NCI-H1092 treated with DMSO at 0.1 percent for 48 hours (cell line): Measurements from ENCODE around the gene CYB561D2.

ENCODE experiments used
- DNase-seq: peaks from one replicate; lab custom pipeline; 2025; lab: John Stamatoyannopoulos, UW

CYB561D2 gene

DNA sequence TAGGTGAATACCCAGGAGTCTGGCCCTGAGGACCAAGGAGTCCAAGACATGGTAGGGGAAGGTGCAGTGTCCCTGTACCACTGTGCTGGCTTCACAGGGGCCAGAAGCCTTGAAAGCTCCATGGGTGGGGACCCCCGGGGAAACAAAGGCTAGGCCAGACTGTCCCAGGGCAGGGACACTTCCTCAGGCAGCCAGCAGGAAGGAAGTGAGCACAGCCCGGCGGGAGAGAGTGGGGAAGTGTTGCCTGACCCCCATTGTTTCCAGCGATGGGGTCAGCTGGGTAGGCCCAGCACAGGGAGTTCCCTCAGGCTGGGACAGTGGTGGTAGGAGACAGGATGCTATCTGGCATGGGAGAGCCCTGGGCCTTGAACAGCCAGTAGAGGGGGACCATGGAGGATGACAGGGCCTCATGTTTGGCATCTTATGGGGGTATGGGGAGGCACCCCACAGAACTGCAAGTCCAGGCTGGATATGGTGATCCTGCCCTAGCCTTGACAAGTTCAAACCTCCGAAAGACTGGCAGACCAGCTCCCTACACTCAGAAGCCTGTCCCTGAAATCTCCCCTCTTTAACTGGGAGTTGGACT is 27.0 kb upstream of the CYB561D2 start:
- no peak for DNase-seq

DNA sequence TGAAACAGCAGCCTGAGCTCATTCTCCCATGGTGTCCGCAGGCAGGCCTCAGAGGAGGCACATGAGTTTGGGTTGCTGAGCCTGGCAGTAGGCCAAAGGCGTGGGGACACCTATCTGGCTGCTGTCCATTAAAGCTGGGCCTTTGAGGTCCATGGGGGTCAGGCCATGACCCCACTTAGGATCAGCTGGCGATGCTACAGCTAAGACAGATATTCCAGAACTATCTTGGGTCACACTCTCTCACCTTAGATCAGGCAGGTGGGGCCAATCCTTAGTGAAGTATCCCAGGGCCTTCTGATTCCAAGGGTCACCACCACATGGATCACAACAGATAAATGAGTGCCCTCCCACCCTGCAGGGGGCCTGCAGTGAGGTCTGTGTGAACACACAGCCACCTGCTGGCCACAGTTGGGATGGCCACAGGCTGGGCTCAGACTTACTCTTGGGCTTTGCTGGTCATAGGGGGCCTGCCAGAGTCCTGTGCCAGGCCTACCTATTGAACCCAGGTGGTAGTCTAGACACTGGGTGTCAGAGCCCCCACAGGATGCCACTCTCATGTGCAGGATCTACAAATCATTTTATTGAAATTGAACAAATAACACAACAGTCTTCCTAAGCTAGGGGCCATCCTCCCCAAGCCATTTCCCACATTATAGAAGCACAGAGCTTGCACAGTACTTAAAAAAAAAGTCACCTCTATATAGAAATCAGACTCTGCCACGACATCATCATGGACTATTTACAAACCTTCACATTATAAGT is 26.1 kb upstream of the CYB561D2 start:
- peak; percentile 42 for DNase-seq

DNA sequence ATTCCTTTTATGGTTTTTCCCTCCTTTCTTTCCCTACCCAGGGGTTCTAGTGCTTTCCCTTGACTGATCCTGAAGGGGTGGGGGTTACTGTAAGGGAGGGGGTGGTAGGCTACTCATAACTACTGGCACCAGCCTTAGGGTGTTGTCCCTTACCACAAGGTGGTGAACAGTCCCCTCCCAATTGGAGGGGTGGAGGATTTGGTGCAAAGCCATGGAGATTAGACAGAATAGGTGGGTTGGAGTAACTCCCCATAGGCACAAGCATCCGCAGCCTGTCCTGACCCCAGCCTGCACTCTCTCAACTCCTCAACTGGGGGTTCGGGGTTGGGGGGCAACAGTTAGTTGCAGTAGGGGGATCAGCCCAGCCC is 25.6 kb upstream of the CYB561D2 start:
- no peak for DNase-seq

DNA sequence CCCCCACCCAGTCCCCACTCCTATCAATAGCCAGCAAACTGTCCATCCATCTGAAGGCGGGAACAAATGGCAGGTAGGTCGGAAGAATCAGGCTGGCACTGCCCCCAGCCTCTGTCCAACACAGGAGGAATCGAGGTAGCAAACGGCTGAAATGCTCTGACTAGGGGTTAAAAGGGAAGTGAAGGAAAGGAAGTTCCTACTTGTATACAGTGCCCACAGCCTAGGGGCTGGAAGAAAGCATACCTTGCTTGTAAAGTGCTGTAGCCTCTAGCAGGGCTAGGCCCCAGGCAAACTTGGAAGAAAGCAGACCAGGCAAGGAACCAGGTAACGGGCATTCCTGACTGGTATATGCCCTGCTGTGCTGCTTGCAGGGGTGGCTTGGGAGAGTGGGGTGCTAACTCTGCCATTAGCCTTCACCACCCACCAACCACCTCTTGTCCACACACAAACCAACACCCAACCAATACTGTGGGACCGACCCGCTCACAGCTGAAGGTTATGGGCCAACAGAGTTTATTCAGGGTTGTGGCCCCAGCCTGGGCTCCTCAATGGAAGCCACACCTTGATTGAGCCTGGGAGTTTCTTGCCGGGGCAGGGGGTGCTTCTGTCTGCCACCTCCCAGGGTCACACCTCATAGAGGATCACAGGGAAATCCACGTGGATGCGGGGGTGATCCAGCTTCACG is 25.0 kb upstream of the CYB561D2 start:
- no peak for DNase-seq

DNA sequence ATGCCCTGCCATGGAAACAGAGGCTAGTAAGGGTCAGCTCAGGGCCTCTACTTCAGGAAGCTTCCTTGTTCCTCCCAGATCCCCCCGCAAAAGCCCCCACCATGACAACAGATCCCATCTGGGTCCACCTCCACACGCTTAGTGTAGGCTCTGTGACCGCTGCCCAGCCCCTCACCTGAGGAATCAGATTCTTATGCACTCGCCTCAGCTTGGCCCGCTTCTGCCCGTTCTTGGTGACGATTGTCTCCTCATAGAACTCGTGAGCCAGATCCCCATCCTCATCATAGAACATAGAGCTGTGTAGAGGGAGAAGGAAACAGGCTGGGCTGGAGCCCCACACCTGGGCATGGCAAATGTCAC is 24.5 kb upstream of the CYB561D2 start:
- DNase-seq: no peak

DNA sequence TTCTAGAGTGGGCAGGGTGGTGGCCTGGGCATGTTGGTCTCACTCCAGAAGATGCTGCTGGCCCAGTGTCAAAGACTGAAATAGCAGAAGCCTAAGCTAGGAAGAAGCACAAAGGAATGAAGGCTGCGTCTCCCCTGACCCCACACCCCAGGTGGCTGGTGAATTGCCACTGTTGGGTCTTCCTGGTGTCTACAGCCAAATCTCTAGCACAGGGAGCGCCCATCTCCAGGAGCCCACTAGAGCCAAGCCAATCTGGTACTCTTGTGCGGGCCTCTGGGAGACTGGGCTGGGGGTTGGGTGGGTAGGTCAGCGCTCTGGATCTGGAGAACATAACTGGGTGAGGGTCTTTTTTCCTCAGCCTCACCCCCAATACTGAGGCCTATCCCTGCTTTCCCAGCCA is 23.5 kb upstream of the CYB561D2 start:
- no peak for DNase-seq

DNA sequence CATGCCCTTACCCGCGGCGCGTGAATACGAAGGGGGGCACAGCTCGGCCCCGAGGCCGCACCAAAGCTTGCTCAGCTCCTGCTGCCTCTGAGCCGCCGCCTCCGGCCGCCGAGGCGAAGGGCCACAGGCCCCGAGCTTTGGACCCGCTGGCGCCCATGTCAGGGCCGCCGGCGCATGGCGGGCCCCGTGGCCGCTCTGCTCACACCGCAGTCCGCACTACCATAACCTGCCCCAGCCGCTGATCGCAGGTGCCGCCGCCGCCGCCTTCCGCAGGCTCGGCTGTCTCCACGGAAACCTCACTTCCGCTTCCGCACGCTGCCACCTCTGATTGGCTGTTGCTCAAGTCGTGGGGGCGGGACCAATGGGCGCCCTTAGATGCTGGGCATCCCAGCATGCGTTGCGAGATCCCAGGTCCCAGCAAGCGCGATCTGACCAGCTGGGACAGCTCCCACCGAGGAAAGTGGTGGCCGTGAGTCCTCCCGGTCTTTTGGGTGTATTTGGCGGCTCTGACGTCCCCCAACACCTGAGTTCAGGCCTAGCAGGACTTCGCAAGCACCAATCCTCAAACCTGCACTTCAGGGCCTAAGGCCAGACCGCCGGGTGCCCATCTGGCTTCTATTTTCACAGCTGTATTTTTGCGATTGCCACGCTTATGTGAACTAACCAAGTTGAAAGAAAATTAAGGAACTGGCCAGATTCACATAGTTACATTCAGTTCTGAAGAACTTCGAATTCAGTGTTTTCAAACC is 22.5 kb upstream of the CYB561D2 start, which contains the start of gene TUSC2:
TSS of gene TUSC2 (minus strand) at position 281 of the 749 bp plus-strand sequence. CDS start at position 157, 124 bp downstream.
- peak; percentile 89 for DNase-seq

DNA sequence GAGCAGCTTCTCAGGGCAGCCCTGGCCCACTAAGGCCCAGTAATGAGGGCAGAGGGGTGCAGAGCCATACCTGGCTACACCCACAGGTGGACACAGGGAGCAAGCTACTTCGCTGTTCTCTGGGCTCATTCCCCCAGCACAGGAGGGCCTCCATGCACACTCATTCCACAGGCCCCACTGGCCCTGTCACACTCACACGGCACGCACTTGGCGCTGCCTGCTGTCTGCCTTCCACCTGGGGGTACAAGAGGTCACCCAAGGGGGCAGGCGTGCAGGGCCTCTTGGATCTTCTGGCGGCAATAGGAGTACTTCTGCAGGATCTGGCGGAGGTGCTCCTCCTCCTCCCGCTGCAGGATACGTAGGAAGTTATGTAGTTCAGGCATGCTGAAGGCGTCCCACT is 20.3 kb upstream of the CYB561D2 start:
- DNase-seq: no peak

DNA sequence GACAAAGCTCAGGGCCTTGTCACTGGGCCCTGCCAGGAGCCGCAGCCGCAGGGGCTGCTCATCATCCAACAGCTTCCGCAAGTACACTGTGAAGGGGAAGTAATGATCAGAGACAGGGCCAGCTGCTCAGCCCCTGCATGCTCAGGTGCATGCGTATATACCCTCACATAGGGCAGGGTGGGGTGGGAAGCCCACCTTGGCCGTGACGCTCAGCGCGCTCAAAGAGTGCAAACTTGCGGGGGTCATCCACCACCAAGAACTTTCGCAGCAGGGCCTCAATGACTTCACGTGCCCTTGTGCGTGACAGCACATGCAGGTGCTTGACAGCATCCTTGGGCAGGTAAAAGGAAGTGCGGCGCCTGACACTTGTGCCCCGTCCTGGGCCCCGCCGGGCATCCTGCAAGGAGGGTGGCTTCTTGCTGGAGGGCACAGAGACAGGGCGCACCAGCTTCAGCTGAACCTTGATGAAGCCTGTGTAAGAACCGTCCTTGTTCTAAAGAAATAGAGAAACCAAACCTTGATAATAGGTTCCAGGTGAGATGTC is 19.2 kb upstream of the CYB561D2 start:
- no peak for DNase-seq

DNA sequence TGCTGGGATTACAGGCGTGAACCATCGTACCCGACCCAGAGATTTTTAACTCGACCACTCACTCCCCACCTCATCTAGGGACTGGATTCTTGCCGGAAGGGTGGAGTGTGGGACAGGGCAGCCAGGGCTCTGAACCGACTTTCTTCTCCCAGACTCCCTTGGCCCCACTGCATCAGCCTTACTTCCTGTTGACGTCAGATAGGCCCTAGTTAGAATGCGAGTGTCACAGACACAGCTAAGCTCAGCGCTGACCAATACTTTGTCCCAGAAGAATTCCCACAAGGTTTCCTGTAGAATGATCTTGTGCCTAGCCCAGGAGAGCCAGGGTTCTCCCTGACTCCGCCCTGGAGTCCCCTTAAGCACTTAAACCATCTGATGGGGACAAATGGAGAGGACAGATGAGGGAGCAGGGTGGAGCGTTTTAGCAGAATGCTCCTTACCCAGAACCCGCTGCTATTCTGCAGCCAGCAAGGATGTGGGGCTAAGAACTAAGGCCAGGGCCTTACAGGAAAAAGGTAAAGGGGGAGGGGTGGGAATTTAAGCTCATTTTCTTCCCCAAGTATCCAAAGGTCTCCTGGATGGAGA is 16.8 kb upstream of the CYB561D2 start:
- no peak for DNase-seq

DNA sequence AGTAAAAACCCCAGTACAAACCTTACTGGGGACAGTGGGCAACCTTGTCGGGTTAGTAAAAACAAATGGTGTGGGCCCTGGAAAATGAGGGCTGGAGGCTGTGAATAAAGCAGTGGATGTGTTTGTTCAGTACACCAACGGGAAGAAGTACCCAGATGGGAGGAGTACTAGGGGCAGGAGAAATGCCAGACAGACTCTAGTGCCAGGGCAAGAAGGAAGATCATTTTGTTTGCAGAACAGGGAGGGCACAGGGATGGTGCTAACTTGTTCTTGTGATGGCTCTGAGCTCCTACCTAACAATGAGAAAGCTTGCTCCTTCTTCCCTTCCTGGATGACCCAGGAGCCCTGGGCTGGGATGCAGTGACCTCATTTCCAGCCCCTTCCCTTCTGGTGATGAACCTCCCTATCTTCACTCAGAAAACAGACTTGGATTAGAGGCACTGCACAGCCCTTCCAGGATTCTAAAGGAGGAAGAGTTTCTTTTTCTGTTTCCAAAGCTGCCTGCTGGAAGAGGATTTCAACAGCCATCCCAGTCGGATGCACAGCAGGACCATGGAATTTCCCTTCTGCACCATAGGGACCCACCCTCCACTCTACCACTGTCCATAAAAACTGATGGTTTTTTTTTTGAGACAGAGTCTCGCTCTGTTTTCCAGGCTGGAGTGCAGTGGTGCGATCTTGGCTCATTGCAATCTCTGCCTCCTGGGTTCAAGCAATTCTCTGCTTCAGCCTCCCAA is 16.2 kb upstream of the CYB561D2 start:
- DNase-seq: no peak

DNA sequence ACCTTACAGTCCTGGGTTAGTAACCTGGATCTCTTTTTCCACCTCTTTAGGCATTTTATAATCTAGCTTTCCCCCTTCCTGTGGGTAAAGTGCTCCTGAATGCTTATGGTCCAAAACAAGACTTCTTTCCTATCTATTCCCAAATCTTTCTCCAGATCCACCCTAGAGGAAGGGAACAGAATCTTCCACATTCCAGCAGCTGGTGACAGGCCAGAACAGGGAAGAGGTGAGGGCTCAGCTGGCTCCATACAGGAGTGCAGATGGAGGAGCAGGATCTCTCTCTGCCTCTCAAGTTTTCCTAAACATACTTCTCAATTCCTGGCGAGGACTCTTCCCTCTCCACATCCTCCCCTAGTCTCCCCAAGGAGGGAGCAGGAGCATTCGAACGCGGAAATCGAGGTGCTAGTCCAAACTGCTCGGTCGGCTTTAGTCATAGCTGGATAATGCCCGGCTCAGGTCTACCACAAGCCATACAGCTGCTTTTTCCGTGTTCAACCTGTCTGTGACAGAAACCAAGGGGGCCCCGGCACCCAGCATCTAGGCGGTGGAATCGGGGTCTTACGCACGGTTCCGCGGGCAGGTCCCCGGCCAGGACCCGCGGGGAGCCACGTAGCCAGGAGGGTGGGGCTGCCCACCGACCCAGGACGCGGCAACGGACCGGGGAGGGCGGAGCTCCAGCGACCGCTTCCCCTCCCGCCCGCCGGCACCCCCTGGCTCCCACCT is 14.0 kb upstream of the CYB561D2 start:
- DNase-seq: peak; percentile 1

DNA sequence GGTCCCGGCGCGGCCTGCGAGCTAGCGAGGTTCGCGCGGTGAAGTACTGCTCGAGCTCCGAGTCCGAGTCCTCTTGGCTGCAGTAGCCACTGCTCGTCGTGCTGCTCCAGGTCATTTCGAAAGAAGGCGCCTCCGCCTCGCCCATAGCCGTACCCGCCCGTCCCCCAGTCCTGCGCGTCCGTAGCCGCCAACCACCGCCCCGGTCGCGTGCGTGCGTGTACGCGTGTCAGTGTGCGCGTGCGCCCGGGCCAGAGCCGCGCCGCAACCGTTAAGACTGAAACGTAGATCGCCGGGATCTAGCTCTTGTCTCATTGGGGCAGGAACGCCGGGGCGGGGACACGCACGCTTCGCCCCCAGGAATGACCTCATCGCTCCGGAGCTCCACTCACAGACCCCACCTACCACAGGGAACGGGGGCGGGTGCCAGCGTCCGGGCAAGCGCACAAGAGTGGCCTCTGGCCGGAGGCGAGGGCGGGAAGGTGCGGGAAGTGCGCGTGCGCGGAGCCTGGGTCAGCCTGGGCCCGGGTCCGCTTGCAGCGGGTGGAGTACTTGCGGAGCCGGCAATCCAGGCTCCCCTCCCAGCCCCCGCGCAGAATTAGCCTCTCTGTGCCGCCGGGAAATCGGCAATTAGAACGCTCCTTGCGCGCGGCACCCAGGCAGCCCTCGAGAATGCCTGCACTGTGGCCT is 13.3 kb upstream of the CYB561D2 start:
- DNase-seq: peak; percentile 97

DNA sequence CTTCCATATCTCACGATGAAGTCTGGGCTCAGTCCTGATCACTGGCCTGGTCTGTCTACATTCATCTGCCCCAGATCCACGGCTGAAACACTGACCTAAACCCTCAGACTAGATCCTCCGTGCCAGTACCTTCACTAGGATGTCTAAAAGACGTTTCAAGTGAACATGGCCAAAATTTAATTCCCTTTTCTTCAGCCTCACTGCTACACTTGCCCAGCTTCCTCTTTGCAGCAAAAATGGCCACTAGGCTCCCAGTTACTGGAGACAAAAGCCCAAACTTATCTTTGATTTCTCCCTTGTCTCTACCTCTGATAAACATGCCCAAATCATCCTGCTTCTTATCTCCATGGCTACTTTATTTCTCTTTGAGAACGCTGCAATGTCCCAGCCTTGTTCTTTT is 11.7 kb upstream of the CYB561D2 start:
- DNase-seq: no peak

DNA sequence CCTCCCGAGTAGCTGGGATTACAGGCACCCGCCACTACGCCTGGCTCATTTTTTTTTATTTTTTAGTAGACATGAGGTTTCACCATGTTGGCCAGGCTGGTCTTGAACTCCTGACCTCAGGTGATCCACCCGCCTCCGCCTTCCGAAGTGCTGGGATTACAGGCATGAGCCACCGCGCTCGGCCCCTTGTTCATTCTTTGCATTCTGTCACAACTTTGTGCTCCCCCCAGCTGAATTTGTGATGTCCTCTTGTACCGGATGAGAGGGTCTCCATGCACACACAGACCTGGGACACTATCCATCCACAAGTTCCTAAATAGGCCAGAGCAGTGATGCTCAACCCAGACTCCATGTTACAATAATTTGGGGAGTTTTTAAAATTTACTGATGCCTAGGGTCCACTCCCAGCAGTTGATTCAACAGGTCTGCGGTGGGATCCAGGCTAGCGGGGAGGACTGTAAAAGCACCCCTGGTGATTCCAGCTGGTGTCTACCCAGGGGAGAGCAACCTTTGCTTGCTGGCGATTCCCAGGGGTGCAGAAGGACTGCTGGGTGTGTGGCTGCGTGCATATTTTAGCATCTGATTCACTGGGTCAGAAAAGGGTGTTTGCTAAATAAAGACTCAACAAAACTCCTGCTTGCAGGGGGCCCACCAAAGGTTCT is 11.0 kb upstream of the CYB561D2 start:
- no peak for DNase-seq

DNA sequence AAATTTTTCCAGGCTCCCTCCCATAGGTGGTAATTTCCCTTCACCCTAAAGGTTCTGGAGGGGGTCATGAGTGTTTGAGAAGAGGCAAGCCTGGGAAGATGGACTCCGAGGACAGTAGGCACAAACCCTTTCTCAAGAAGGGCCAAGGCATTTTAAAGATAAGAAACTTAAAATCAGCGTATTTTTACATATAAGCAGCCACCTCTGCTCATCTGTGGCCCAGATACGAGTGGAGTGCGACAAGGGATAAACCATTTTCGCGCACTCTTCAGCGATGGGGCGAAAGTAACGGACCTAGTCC is 10.6 kb upstream of the CYB561D2 start:
- DNase-seq: no peak

DNA sequence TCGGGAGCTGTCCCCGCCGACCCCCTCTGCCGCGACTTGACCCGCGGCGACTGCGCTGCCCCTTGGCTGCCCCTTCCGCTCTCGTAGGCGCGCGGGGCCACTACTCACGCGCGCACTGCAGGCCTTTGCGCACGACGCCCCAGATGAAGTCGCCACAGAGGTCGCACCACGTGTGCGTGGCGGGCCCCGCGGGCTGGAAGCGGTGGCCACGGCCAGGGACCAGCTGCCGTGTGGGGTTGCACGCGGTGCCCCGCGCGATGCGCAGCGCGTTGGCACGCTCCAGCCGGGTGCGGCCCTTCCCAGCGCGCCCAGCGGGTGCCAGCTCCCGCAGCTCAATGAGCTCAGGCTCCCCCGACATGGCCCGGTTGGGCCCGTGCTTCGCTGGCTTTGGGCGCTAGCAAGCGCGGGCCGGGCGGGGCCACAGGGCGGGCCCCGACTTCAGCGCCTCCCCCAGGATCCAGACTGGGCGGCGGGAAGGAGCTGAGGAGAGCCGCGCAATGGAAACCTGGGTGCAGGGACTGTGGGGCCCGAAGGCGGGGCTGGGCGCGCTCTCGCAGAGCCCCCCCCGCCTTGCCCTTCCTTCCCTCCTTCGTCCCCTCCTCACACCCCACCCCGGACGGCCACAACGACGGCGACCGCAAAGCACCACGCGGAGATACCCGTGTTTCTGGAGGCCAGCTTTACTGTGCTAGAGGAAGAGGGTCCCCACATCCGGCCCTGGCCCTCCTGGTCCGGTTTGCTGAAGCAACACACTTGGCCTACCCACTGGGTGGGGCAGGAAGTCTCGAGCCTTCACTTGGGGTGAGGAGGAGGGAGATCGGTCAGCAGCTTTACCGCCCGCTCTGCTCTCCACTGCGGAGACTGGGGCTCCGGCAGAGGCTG is 10.0 kb upstream of the CYB561D2 start, which contains the start of gene RASSF1:
TSS of gene RASSF1 (minus strand) at position 389 of the 882 bp plus-strand sequence. CDS start at position 358, 31 bp downstream.
- no peak for DNase-seq

DNA sequence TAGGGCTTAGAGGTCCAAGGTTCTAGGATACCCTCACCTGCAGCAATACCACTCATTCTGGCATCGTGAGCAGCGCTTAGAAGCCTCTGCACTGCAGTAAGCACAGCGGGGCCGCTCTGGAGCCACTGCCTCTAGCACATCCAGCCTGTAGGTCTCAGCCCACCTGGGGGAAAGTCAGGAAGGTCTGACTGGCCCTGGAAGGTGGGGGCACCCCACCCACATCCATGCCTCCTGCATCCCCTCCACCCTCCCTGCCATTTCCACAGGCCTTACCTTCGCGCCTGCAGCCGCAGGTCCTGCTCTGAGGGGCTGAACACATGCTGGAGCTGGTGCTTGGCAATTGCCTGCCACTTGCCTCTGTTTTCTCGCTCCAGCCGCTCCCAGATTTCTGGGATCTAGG is 9.1 kb upstream of the CYB561D2 start:
- no peak for DNase-seq
